HCT116 (cell line): ENCODE results near the gene KIAA2012. TPM values are rescaled to one million over a fixed set of nuclear protein-coding genes. Genes with fewer than 3 reads are reported as not detected.

Experiments
- ATAC-seq: fragments of 200-7000 bp; cut with Tn5 transposase; 2 replicates; pipeline ENCODE4 v1.9.1; 2020; ENCODE audit warnings: mild to moderate bottlenecking, moderate library complexity
- BruUV-seq: library from RNA; stranded (reverse); fragments of 400-500 nt; replicated peaks from 2 replicates; lab custom pipeline; 2021; lab: Mats Ljungman, UMichigan
- CTCF ChIA-PET: fragments of 300-600 bp; sonication (Branson Sonifier 250); formaldehyde crosslinking; loops from one replicate; lab custom pipeline; 2021; ENCODE audit warnings: antibody characterized with exemption; lab: Charles Lee
- POLR2A ChIA-PET: fragments of 300-600, 350-600 bp; sonication (Branson Sonifier 250); formaldehyde crosslinking; loops from one replicate; lab custom pipeline; 2021; ENCODE audit warnings: antibody characterized with exemption; lab: Charles Lee
- RAD21 ChIA-PET, 2 experiments: fragments of 300-600 bp; sonication (Branson Sonifier 250); formaldehyde crosslinking; loops; one replicate each; lab custom pipeline; 2023; ENCODE audit warnings: low total read pairs in 2 of 2; ENCODE audit not compliant: uncharacterized antibody in 2 of 2, unreplicated experiment in 2 of 2, low non-redundant PET in 1 of 2; lab: Charles Lee
- DNase-seq: peaks from one replicate; pipeline ENCODE4 v3.0.0-alpha.2; 2010; ENCODE audit warnings: low read depth, low spot score
- H2AFZ ChIP-seq: fragments of 200-600 bp; shearing (Covaris generic), sonication (generic); 2 replicates; pipeline ENCODE4 v1.6.1; 2017; ENCODE audit warnings: low read depth, mixed run types, mixed read lengths, antibody characterized with exemption, low read length; ENCODE audit not compliant: poor library complexity, severe bottlenecking
- H3K27ac ChIP-seq: 2 replicates; pipeline ENCODE4 v1.5.1; 2012; ENCODE audit warnings: low read depth, low read length
- H3K27me3 ChIP-seq: fragments of 200-600 bp; sonication (generic); 2 replicates; pipeline ENCODE4 v1.6.1; 2016; ENCODE audit warnings: mixed run types, low read length, mixed read lengths; ENCODE audit not compliant: insufficient read depth
- H3K36me3 ChIP-seq, 2 experiments: fragments of 200-500 bp in 1 of 2; fragments of 200-600 bp in 1 of 2; sonication (Bioruptor generic) in 1 of 2; sonication (generic) in 1 of 2; 2 replicates each; pipeline versions ENCODE4 v1.5.1 to v1.6.1; 2014 to 2016; ENCODE audit warnings: low read length in 2 of 2, inconsistent platforms in 1 of 2, mixed read lengths in 1 of 2, mixed run types in 1 of 2; ENCODE audit not compliant: insufficient read depth in 2 of 2, control insufficient read depth in 1 of 2
- H3K4me1 ChIP-seq, 2 experiments: fragments of 200-600 bp in 1 of 2; sonication (generic) in 1 of 2; 2 replicates each; pipeline versions ENCODE4 v1.5.1 to v1.6.1; 2012 to 2017; ENCODE audit warnings: low read length in 2 of 2, inconsistent platforms in 1 of 2, mild to moderate bottlenecking in 1 of 2, mixed read lengths in 1 of 2, mixed run types in 1 of 2, moderate library complexity in 1 of 2; ENCODE audit not compliant: insufficient read depth in 2 of 2, control insufficient read depth in 1 of 2
- H3K4me2 ChIP-seq: fragments of 200-600 bp; sonication (generic); 2 replicates; pipeline ENCODE4 v1.6.1; 2017; ENCODE audit warnings: mixed run types, low read length, mixed read lengths
- H3K4me3 ChIP-seq, 2 experiments: fragments of 200-600 bp in 1 of 2; sonication (generic) in 1 of 2; replicated peaks in 1 of 2; 2 replicates each; pipeline ENCODE4 v1.5.1; 2011 to 2016; ENCODE audit warnings: low read length in 2 of 2, control low read depth in 1 of 2, low read depth in 1 of 2, mild to moderate bottlenecking in 1 of 2, mixed read lengths in 1 of 2, mixed run types in 1 of 2
- H3K79me2 ChIP-seq: fragments of 200-600 bp; sonication (generic); 2 replicates; pipeline ENCODE4 v1.6.1; 2017; ENCODE audit warnings: mild to moderate bottlenecking, mixed run types, low read length, moderate library complexity, mixed read lengths; ENCODE audit not compliant: insufficient read depth
- H3K9ac ChIP-seq: fragments of 200-600 bp; sonication (generic); 2 replicates; pipeline ENCODE4 v1.6.1; 2016; ENCODE audit warnings: low read length, mixed read lengths
- H3K9me2 ChIP-seq: fragments of 200-600 bp; sonication (generic), shearing (Covaris generic); 2 replicates; pipeline ENCODE4 v1.6.1; 2017; ENCODE audit warnings: mixed run types, mild to moderate bottlenecking, moderate library complexity; ENCODE audit not compliant: insufficient read depth
- H3K9me3 ChIP-seq, 2 experiments: fragments of 200-500 bp in 1 of 2; fragments of 200-600 bp in 1 of 2; sonication (Bioruptor generic) in 1 of 2; sonication (generic) in 1 of 2; 2 replicates each; pipeline ENCODE4 v1.6.1; 2014 to 2017; ENCODE audit warnings: low read length in 2 of 2, mixed read lengths in 2 of 2, inconsistent platforms in 1 of 2, low read depth in 1 of 2, mild to moderate bottlenecking in 1 of 2, mixed run types in 1 of 2, moderate library complexity in 1 of 2; ENCODE audit not compliant: control insufficient read depth in 1 of 2, insufficient read depth in 1 of 2
- H4K20me1 ChIP-seq: fragments of 200-600 bp; sonication (generic), shearing (Covaris generic); 2 replicates; pipeline ENCODE4 v1.6.1; 2017; ENCODE audit warnings: mixed run types, mild to moderate bottlenecking, moderate library complexity; ENCODE audit not compliant: insufficient read depth
- CTCF ChIP-seq, 3 experiments: fragments of 200-600 bp in 1 of 3; sonication (generic) in 1 of 3; IDR thresholded peaks in 2 of 3; conservative IDR thresholded peaks in 1 of 3; 2 replicates each; pipeline ENCODE4 v1.5.1; 2012 to 2017; ENCODE audit warnings: low read depth in 2 of 3, low read length in 2 of 3, antibody characterized with exemption in 1 of 3, borderline replicate concordance in 1 of 3, control low read depth in 1 of 3, mild to moderate bottlenecking in 1 of 3, mixed read lengths in 1 of 3, mixed run types in 1 of 3, moderate library complexity in 1 of 3; ENCODE audit not compliant: insufficient read depth in 1 of 3
- ELF1 ChIP-seq: IDR thresholded peaks from 2 replicates; pipeline ENCODE4 v1.6.1; 2012; ENCODE audit warnings: low read depth, borderline replicate concordance
- EZH2 ChIP-seq: fragments of 200-600 bp; sonication (generic); IDR thresholded peaks from 2 replicates; pipeline ENCODE4 v1.6.1; 2017; ENCODE audit warnings: antibody characterized with exemption, mixed run types
- EZH2phosphoT487 ChIP-seq: fragments of 200-600 bp; IDR thresholded peaks from 2 replicates; pipeline ENCODE4 v1.6.1; 2018; ENCODE audit warnings: antibody characterized with exemption, borderline replicate concordance
- FOSL1 ChIP-seq: IDR thresholded peaks from 2 replicates; pipeline ENCODE4 v1.6.1; 2012; ENCODE audit warnings: low read depth
- JUND ChIP-seq: IDR thresholded peaks from 2 replicates; pipeline ENCODE4 v1.6.1; 2012
- MAX ChIP-seq: IDR thresholded peaks from 2 replicates; pipeline ENCODE4 v1.6.1; 2012
- RAD21 ChIP-seq: IDR thresholded peaks from 2 replicates; pipeline ENCODE4 v1.6.1; 2012; ENCODE audit warnings: low read depth, mild to moderate bottlenecking
- REST ChIP-seq: IDR thresholded peaks from 2 replicates; pipeline ENCODE4 v1.6.1; 2012; ENCODE audit warnings: low read depth
- SRF ChIP-seq: IDR thresholded peaks from 2 replicates; pipeline ENCODE4 v1.6.1; 2012; ENCODE audit warnings: low read depth
- TCF7L2 ChIP-seq: IDR thresholded peaks from 2 replicates; pipeline ENCODE4 v1.7.0; 2011; ENCODE audit warnings: borderline replicate concordance, inconsistent platforms; ENCODE audit not compliant: insufficient read depth, insufficient read length; ENCODE audit errors: extremely low read depth
- ZBTB33 ChIP-seq: IDR thresholded peaks from 2 replicates; pipeline ENCODE4 v1.6.1; 2011; ENCODE audit warnings: mild to moderate bottlenecking, low read length, moderate library complexity; ENCODE audit not compliant: insufficient replicate concordance; ENCODE audit errors: extremely low read depth
- intact Hi-C: fragments of 100-400 bp; cut with micrococcal nuclease; formaldehyde crosslinking; loops from 2 replicates; pipeline ENCODE4 v1.10.0; 2022
- total RNA-seq: library from RNA; stranded (reverse); gene quantifications from one replicate; pipeline ENCODE4 v1.2.1, GENCODE V29; 2021; ENCODE audit not compliant: unreplicated experiment

Gene KIAA2012
- total RNA-seq, 1 experiment from 2014 or later, result not detected

GRCh38 chr2:202025816-202026215, 47.2 kb upstream of the KIAA2012 start:
- ChIA-PET POLR2A (no interaction called here), RAD21 (no interaction called here), CTCF (no interaction called here)
- no peaks in the 10 kb centered on the region for H3K4me1 ChIP-seq
- no peak overlapping the region for H3K9ac ChIP-seq
- H3K79me2 ChIP-seq, result no peaks in the 10 kb centered on the region
- no peaks in the 10 kb centered on the region for H4K20me1 ChIP-seq
- intact Hi-C loops, result no loop called here
- H3K27me3 ChIP-seq, result no peaks in the 10 kb centered on the region
- no peaks in the 10 kb centered on the region for H3K9me2 ChIP-seq
- H3K4me2 ChIP-seq, result no peak overlapping the region
- BruUV-seq, result no TSS peak
- no peaks in the 10 kb centered on the region for H3K36me3 ChIP-seq
- no peak overlapping the region for H3K4me3 ChIP-seq
- no peaks in the 10 kb centered on the region for H3K9me3 ChIP-seq
- H2AFZ ChIP-seq, result no peak overlapping the region
- H3K27ac ChIP-seq, result no peak overlapping the region
- TF ChIP-seq JUND (no peak), FOSL1 (no peak), ZBTB33 (no peak), MAX (no peak), SRF (no peak), EZH2phosphoT487 (no peak)
- ATAC-seq (no peak), DNase-seq (no peak)

GRCh38 chr2:202026507-202026906, 46.5 kb upstream of the KIAA2012 start:
- Histone ChIP-seq H3K9me3 (no peaks in the 10 kb centered on the region), H3K4me1 (no peaks in the 10 kb centered on the region), H3K4me2 (no peak overlapping the region), H3K9ac (no peak overlapping the region), H3K36me3 (no peaks in the 10 kb centered on the region), H3K9me2 (no peaks in the 10 kb centered on the region), H3K27me3 (no peaks in the 10 kb centered on the region), H3K4me3 (no peak overlapping the region), H2AFZ (no peak overlapping the region), H3K79me2 (no peaks in the 10 kb centered on the region), H3K27ac (no peak overlapping the region), H4K20me1 (no peaks in the 10 kb centered on the region)
- no peak for TF ChIP-seq SRF
- no peak for TF ChIP-seq CTCF (IDR thresholded peaks at IDR 0.05 in 2 of 3, conservative IDR thresholded peaks at IDR 0.05 in 1 of 3; ENCODE audit: borderline replicate concordance in 1 of 3, insufficient read depth in 1 of 3, low read depth in 2 of 3, low read length in 2 of 3)
- no peak for TF ChIP-seq JUND
- TF ChIP-seq ELF1, result no peak
- no peak for TF ChIP-seq FOSL1
- TF ChIP-seq EZH2, result no peak
- no peak for TF ChIP-seq RAD21
- TF ChIP-seq TCF7L2, result no peak
- no peak for TF ChIP-seq REST
- ChIA-PET CTCF (no interaction called here), RAD21 (no interaction called here), POLR2A (no interaction called here)
- intact Hi-C loops, result no loop called here
- no TSS peak for BruUV-seq
- ATAC-seq (no peak), DNase-seq (no peak)
